Thymus (tissue), 14 donors: ENCODE data around the gene NUDCD2. TPM values are rescaled to one million over a fixed set of nuclear protein-coding genes. Genes with fewer than 3 reads are reported as not detected.
A peak's percentile ranks its signal among the peaks of the same experiment; 100 is the strongest.

Experiments
- DNase-seq, 9 donors: peaks; one replicate each; pipeline ENCODE4 v3.0.0-alpha.2; 2013; ENCODE audit warnings: low spot score in 9 of 9, low read depth in 6 of 9, missing footprints in 1 of 9
- H3K27ac ChIP-seq, 2 donors: one replicate each; pipeline ENCODE4 v1.5.1; 2013; ENCODE audit warnings: control low read depth in 1 of 2, low read depth in 1 of 2, low read length in 1 of 2, mild to moderate bottlenecking in 1 of 2, moderate library complexity in 1 of 2
- H3K27me3 ChIP-seq, 2 donors: one replicate each; pipeline ENCODE4 v1.5.1; 2013; ENCODE audit warnings: low read length in 1 of 2; ENCODE audit not compliant: control insufficient read depth in 2 of 2, insufficient read depth in 1 of 2
- H3K36me3 ChIP-seq, 2 donors: one replicate each; pipeline ENCODE4 v1.5.1; 2013; ENCODE audit warnings: low read length in 1 of 2, mild to moderate bottlenecking in 1 of 2, moderate library complexity in 1 of 2; ENCODE audit not compliant: control insufficient read depth in 2 of 2, insufficient read depth in 2 of 2
- H3K4me1 ChIP-seq, 2 donors: one replicate each; pipeline ENCODE4 v1.5.1; 2013; ENCODE audit warnings: low read length in 2 of 2; ENCODE audit not compliant: control insufficient read depth in 2 of 2, insufficient read depth in 2 of 2
- H3K4me3 ChIP-seq, 2 donors: one replicate each; pipeline ENCODE4 v1.5.1; 2013; ENCODE audit warnings: low read length in 2 of 2, control low read depth in 1 of 2, mild to moderate bottlenecking in 1 of 2
- H3K9me3 ChIP-seq, 2 donors: one replicate each; pipeline ENCODE4 v1.5.1; 2013; ENCODE audit warnings: low read length in 1 of 2, mild to moderate bottlenecking in 1 of 2; ENCODE audit not compliant: control insufficient read depth in 2 of 2, insufficient read depth in 1 of 2
- WGBS: extraction: QIAGEN DNeasy Blood & Tissue Kit; methylation state at CpG from one replicate; pipeline ENCODE4 v1.1.7; 2013; 5-methylcytosine and 5-hydroxymethylcytosine counted together
- long read RNA-seq, 10 donors: transcript quantifications; one replicate each; lab custom pipeline, GENCODE V29; 2026
- polyA plus RNA-seq: library from polyadenylated mRNA; stranded (reverse); fragments of 200-250 nt; gene quantifications from one replicate; pipeline ENCODE4 v1.2.3, GENCODE V29; 2013
- total RNA-seq: library from RNA; stranded (reverse); fragments of 120-200 nt; gene quantifications from one replicate; pipeline ENCODE4 v1.2.4, GENCODE V29; 2013
- donor health status: healthy.

Gene NUDCD2
- total RNA-seq (39.0 TPM), polyA plus RNA-seq (14.9 TPM)
- long read RNA-seq, donor 1, full-length matches to known transcripts = 4 of 4 reads
- long read RNA-seq, donor 1, partial matches to known transcripts = 0 of 4 reads
- long read RNA-seq, donor 1, other reads (novel, unspliced or antisense) = 0 of 4 reads
- long read RNA-seq, donor 2 = 0 reads
- long read RNA-seq, donor 3, full-length matches to known transcripts = 77 of 77 reads
- long read RNA-seq, donor 3, partial matches to known transcripts = 0 of 77 reads
- long read RNA-seq, donor 3, other reads (novel, unspliced or antisense) = 0 of 77 reads
- long read RNA-seq, donor 4, full-length matches to known transcripts = 26 of 26 reads
- long read RNA-seq, donor 4, partial matches to known transcripts = 0 of 26 reads
- long read RNA-seq, donor 4, other reads (novel, unspliced or antisense) = 0 of 26 reads
- long read RNA-seq, donor 5, full-length matches to known transcripts = 76 of 87 reads
- long read RNA-seq, donor 5, partial matches to known transcripts = 5 of 87 reads
- long read RNA-seq, donor 5, other reads (novel, unspliced or antisense) = 6 of 87 reads
- long read RNA-seq, donor 6, full-length matches to known transcripts = 38 of 102 reads
- long read RNA-seq, donor 6, partial matches to known transcripts = 49 of 102 reads
- long read RNA-seq, donor 6, other reads (novel, unspliced or antisense) = 15 of 102 reads
- long read RNA-seq, donor 7, full-length matches to known transcripts = 60 of 60 reads
- long read RNA-seq, donor 7, partial matches to known transcripts = 0 of 60 reads
- long read RNA-seq, donor 7, other reads (novel, unspliced or antisense) = 0 of 60 reads
- long read RNA-seq, donor 8, full-length matches to known transcripts = 20 of 20 reads
- long read RNA-seq, donor 8, partial matches to known transcripts = 0 of 20 reads
- long read RNA-seq, donor 8, other reads (novel, unspliced or antisense) = 0 of 20 reads
- long read RNA-seq, donor 9, full-length matches to known transcripts = 27 of 27 reads
- long read RNA-seq, donor 9, partial matches to known transcripts = 0 of 27 reads
- long read RNA-seq, donor 9, other reads (novel, unspliced or antisense) = 0 of 27 reads
- long read RNA-seq, donor 10, full-length matches to known transcripts = 28 of 28 reads
- long read RNA-seq, donor 10, partial matches to known transcripts = 0 of 28 reads
- long read RNA-seq, donor 10, other reads (novel, unspliced or antisense) = 0 of 28 reads

- no peaks in the 10 kb centered on the region for H3K27me3 ChIP-seq
- peak within 1 kb of the TSS; percentile 60 to 84 for H3K4me3 ChIP-seq
- H3K36me3 ChIP-seq = peaks cover 3 to 16% of the 10 kb centered on the region in 2 donors
- DNase-seq = peak; percentile 91 to 99 (median 97)
- WGBS = under 1% methylated on average over 59 of the region's 59 CpGs
- H3K4me1 ChIP-seq = peaks cover 0 to 20% of the 10 kb centered on the region in 2 donors
- H3K9me3 ChIP-seq = no peaks in the 10 kb centered on the region
- peak within 1 kb of the TSS; percentile 99 for H3K27ac ChIP-seq
These were observed at the start of gene NUDCD2 for GRCh38 chr5:163459819-163460561. TSS of gene NUDCD2 (minus strand) at chr5:163460102. CDS start at chr5:163460050, 52 bp downstream.

- WGBS = 76% methylated on average over 7 of the region's 7 CpGs
- no peaks in the 10 kb centered on the region for H3K27me3 ChIP-seq
- DNase-seq = no peak
- no peaks in the 10 kb centered on the region for H3K9me3 ChIP-seq
- H3K36me3 ChIP-seq = peaks cover 8 to 24% of the 10 kb centered on the region in 2 donors
- peaks cover 5 to 8% of the 10 kb centered on the region in 2 donors for H3K4me1 ChIP-seq
- H3K4me3 ChIP-seq = peak overlapping the region in 1 of 2 donors; percentile 17
- peak overlapping the region in 1 of 2 donors; percentile 64 for H3K27ac ChIP-seq
These were observed 49.5 kb upstream of the NUDCD2 start for GRCh38 chr5:163509291-163509951.

- H3K4me3 ChIP-seq = no peak overlapping the region
- no peak overlapping the region for H3K27ac ChIP-seq
- 53% methylated on average over 5 of the region's 5 CpGs for WGBS
- peaks cover 8 to 22% of the 10 kb centered on the region in 2 donors for H3K36me3 ChIP-seq
- H3K4me1 ChIP-seq = peaks cover 5 to 8% of the 10 kb centered on the region in 2 donors
- no peak for DNase-seq
- no peaks in the 10 kb centered on the region for H3K9me3 ChIP-seq
- no peaks in the 10 kb centered on the region for H3K27me3 ChIP-seq
These were observed 48.9 kb upstream of the NUDCD2 start for GRCh38 chr5:163508753-163509152.

- Histone ChIP-seq H3K9me3 (no peaks in the 10 kb centered on the region), H3K27me3 (no peaks in the 10 kb centered on the region), H3K4me1 (peaks cover 5 to 12% of the 10 kb centered on the region in 2 donors), H3K27ac (peak overlapping the region; percentile 43 to 98), H3K4me3 (peak overlapping the region; percentile 78 to 85), H3K36me3 (peaks cover 0 to 5% of the 10 kb centered on the region in 2 donors)
- peak in 3 of 9 donors; percentile 3 to 28 (median 27) for DNase-seq
- 5% methylated on average over 8 of the region's 8 CpGs for WGBS
These were observed 46.8 kb upstream of the NUDCD2 start for GRCh38 chr5:163506726-163507125.

GRCh38 chr5:163506095-163506457, 46.2 kb upstream of the NUDCD2 start:
- Histone ChIP-seq H3K27ac (peak overlapping the region; percentile 98 to 100), H3K4me1 (peaks cover 5 to 12% of the 10 kb centered on the region in 2 donors), H3K36me3 (peaks cover 0 to 3% of the 10 kb centered on the region in 2 donors), H3K27me3 (no peaks in the 10 kb centered on the region), H3K4me3 (peak overlapping the region; percentile 78 to 85), H3K9me3 (no peaks in the 10 kb centered on the region)
- 2% methylated on average over 9 of the region's 9 CpGs for WGBS
- DNase-seq = no peak

- no peaks in the 10 kb centered on the region for H3K9me3 ChIP-seq
- H3K27me3 ChIP-seq = no peaks in the 10 kb centered on the region
- peaks cover 0 to 3% of the 10 kb centered on the region in 2 donors for H3K36me3 ChIP-seq
- WGBS = under 1% methylated on average over 64 of the region's 64 CpGs
- H3K27ac ChIP-seq = peak within 1 kb of the TSS; percentile 98 to 100
- peak within 1 kb of the TSS; percentile 78 to 85 for H3K4me3 ChIP-seq
- DNase-seq = peak; percentile 83 to 97 (median 94)
- peaks cover 5 to 12% of the 10 kb centered on the region in 2 donors for H3K4me1 ChIP-seq
These were observed 45.6 kb upstream of the NUDCD2 start, which contains the start of gene MAT2B for GRCh38 chr5:163505368-163506094. TSS of gene MAT2B (plus strand) at chr5:163505619. CDS start at chr5:163505687, 68 bp downstream.

- Histone ChIP-seq H3K27ac (peak overlapping the region; percentile 98 to 100), H3K9me3 (no peaks in the 10 kb centered on the region), H3K36me3 (peaks cover 0 to 3% of the 10 kb centered on the region in 2 donors), H3K4me3 (peak overlapping the region; percentile 78 to 85), H3K4me1 (peaks cover 5 to 12% of the 10 kb centered on the region in 2 donors), H3K27me3 (no peaks in the 10 kb centered on the region)
- DNase-seq = no peak
- 2% methylated on average over 7 of the region's 7 CpGs for WGBS
These were observed 45.1 kb upstream of the NUDCD2 start for GRCh38 chr5:163505049-163505367.
